Measurements from ENCODE around the gene ANHX.

DNA sequence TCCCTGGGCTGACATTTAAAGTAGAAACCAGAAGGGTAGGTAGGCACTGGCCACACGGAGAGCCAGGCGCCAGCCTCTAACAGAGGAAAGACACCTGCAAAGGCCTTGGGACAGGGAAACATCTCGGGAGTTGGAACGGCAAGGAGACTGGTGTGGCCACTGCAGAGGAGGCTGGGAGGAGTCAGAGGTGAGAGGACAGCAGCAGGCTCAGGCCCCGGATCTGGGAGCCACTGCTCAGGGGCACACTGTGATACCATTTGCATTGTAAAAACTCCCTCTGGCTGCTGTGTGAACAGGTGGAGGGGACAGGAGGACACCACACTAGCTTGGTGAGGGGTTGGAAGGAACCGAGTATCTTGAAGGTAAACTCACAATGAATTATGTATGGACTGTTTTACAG, 2.7 kb downstream of the ANHX start:
- TF ChIP-seq, protein P1, sequence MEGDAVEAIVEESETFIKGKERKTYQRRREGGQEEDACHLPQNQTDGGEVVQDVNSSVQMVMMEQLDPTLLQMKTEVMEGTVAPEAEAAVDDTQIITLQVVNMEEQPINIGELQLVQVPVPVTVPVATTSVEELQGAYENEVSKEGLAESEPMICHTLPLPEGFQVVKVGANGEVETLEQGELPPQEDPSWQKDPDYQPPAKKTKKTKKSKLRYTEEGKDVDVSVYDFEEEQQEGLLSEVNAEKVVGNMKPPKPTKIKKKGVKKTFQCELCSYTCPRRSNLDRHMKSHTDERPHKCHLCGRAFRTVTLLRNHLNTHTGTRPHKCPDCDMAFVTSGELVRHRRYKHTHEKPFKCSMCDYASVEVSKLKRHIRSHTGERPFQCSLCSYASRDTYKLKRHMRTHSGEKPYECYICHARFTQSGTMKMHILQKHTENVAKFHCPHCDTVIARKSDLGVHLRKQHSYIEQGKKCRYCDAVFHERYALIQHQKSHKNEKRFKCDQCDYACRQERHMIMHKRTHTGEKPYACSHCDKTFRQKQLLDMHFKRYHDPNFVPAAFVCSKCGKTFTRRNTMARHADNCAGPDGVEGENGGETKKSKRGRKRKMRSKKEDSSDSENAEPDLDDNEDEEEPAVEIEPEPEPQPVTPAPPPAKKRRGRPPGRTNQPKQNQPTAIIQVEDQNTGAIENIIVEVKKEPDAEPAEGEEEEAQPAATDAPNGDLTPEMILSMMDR (conservative IDR thresholded peaks at IDR 0.05; ENCODE audit: low read depth, low read length): no peak
- no peak for TF ChIP-seq EZH2 (IDR thresholded peaks at IDR 0.05; ENCODE audit: borderline replicate concordance, low read depth, low read length, poor library complexity, severe bottlenecking)
